Measurements from ENCODE around the gene ABCA2. TPM values are rescaled to one million over a fixed set of nuclear protein-coding genes. Genes with fewer than 3 reads are reported as not detected.

ABCA2 gene
- total RNA-seq, 1 donor from 2014 or later: 62.4 TPM

DNA sequence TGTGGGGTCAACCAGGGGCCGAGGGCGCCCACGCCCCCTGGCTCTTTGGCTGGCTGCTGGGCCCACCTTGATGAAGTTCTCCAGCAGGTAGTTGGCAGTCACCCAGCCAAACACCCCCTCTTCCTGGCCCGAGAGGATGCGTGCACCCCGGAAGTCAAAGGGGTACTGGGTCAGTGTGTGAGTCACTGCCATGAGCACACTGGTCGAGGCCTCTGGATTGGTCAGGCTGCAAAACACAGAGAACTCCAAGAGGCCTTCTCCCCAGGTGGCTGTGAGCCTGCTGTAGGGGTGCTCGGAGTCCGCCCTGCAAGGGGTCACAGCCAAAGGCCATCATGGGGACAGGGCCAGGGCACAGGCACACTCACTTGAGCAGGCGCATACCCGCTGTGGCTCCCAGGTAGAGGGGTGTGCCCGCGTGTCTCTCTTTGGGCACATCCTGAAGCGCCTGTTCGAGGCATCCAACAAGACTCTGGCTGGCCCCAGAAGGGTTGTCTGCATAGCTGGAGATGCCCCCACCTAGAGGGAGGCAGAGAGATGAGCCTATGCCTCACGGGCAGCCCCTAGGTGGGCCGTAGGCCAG lies 23.2 kb upstream of the ABCA2 start:
- no peak for DNase-seq (ENCODE audit: low spot score)
- H3K27me3 Mint-ChIP-seq (ENCODE audit: low read depth): peaks cover 11% of the 10 kb centered on the region
- no peak overlapping the region for H3K27ac Mint-ChIP-seq (ENCODE audit: unreplicated experiment)
- TF ChIP-seq CTCF (IDR thresholded peaks at IDR 0.05): no peak
- no peaks in the 10 kb centered on the region for H3K9me3 Mint-ChIP-seq (ENCODE audit: low read depth)
- H3K4me3 Mint-ChIP-seq (ENCODE audit: unreplicated experiment): no peak overlapping the region
- no peaks in the 10 kb centered on the region for H3K36me3 Mint-ChIP-seq (ENCODE audit: low read depth)
- peaks cover 7% of the 10 kb centered on the region for H3K4me1 Mint-ChIP-seq (ENCODE audit: low read depth)

DNA sequence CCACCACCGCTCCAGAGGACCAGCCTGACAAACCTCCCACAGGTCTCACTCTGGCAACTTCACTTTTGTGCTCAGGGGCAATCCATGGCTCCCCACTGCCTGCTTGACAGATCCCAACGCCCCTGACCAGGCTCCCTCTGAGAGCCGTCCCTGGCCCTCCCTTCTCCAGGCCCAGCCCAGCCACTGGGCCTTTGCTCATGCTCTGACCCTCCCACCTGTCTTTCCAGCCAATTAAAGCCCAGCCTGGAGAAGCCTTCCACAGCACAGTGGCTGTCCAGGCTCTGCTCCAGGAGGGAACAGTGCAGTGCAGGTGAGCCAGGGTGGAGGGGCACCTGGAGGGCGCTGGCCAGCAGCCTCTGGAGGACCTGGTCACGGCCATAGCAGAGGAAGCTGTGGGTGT lies 22.5 kb upstream of the ABCA2 start:
- Mint-ChIP-seq H3K27me3 (ENCODE audit: low read depth) (peaks cover 11% of the 10 kb centered on the region), H3K9me3 (ENCODE audit: low read depth) (no peaks in the 10 kb centered on the region), H3K36me3 (ENCODE audit: low read depth) (no peaks in the 10 kb centered on the region), H3K4me3 (ENCODE audit: unreplicated experiment) (no peak overlapping the region), H3K4me1 (ENCODE audit: low read depth) (peaks cover 4% of the 10 kb centered on the region), H3K27ac (ENCODE audit: unreplicated experiment) (no peak overlapping the region)
- no peak for DNase-seq (ENCODE audit: low spot score)
- TF ChIP-seq CTCF (IDR thresholded peaks at IDR 0.05): no peak

GRCh38 chr9:137049544-137050449 lies 21.8 kb upstream of the ABCA2 start:
- peaks cover 11% of the 10 kb centered on the region for H3K27me3 Mint-ChIP-seq (ENCODE audit: low read depth)
- no peak for DNase-seq (ENCODE audit: low spot score)
- H3K9me3 Mint-ChIP-seq (ENCODE audit: low read depth): no peaks in the 10 kb centered on the region
- TF ChIP-seq CTCF (IDR thresholded peaks at IDR 0.05): peak; percentile 77
- no peaks in the 10 kb centered on the region for H3K36me3 Mint-ChIP-seq (ENCODE audit: low read depth)
- peaks cover 5% of the 10 kb centered on the region for H3K4me1 Mint-ChIP-seq (ENCODE audit: low read depth)
- H3K4me3 Mint-ChIP-seq (ENCODE audit: unreplicated experiment): no peak overlapping the region
- H3K27ac Mint-ChIP-seq (ENCODE audit: unreplicated experiment): no peak overlapping the region

- no peaks in the 10 kb centered on the region for H3K9me3 Mint-ChIP-seq (ENCODE audit: low read depth)
- no peaks in the 10 kb centered on the region for H3K36me3 Mint-ChIP-seq (ENCODE audit: low read depth)
- DNase-seq (ENCODE audit: low spot score): no peak
- peaks cover 12% of the 10 kb centered on the region for H3K4me1 Mint-ChIP-seq (ENCODE audit: low read depth)
- H3K27me3 Mint-ChIP-seq (ENCODE audit: low read depth): peaks cover 11% of the 10 kb centered on the region
- TF ChIP-seq CTCF (IDR thresholded peaks at IDR 0.05): no peak
- H3K27ac Mint-ChIP-seq (ENCODE audit: unreplicated experiment): no peak overlapping the region
- no peak overlapping the region for H3K4me3 Mint-ChIP-seq (ENCODE audit: unreplicated experiment)
These were observed 20.9 kb upstream of the ABCA2 start for GRCh38 chr9:137048655-137049543.

Data from chondrocyte (in vitro differentiated cells).